Neural cell (in vitro differentiated cells): Measurements from ENCODE around the gene DPM2. TPM values are rescaled to one million over a fixed set of nuclear protein-coding genes. Genes with fewer than 3 reads are reported as not detected.

Experiments used
- H2AFZ ChIP-seq: fragments of 200-600, 300-800 bp; sonication (generic), shearing (Covaris generic); 2 replicates; pipeline ENCODE4 v1.6.0; 2014; ENCODE audit warnings: low read depth, mild to moderate bottlenecking, antibody characterized with exemption, low read length, moderate library complexity
- H3F3A ChIP-seq: fragments of 200-600 bp; shearing (Covaris generic); 2 replicates; pipeline ENCODE4 v1.6.1; 2016; ENCODE audit warnings: mild to moderate bottlenecking, moderate library complexity, mixed read lengths, antibody characterized with exemption, low read length; ENCODE audit not compliant: insufficient read depth, poor library complexity, severe bottlenecking
- H3K27ac ChIP-seq: fragments of 200-600, 300-800 bp; sonication (generic), shearing (Covaris generic); 2 replicates; pipeline ENCODE4 v1.5.1; 2014; ENCODE audit warnings: mild to moderate bottlenecking, low read length, moderate library complexity
- H3K27me3 ChIP-seq: fragments of 300-800, 200-600 bp; sonication (generic), shearing (Covaris generic); 2 replicates; pipeline ENCODE4 v1.6.0; 2014; ENCODE audit warnings: mild to moderate bottlenecking, low read depth, low read length, moderate library complexity; ENCODE audit not compliant: insufficient read depth
- H3K36me3 ChIP-seq: fragments of 300-800, 200-600 bp; sonication (generic), shearing (Covaris generic); 2 replicates; pipeline ENCODE4 v1.5.1; 2014; ENCODE audit warnings: mild to moderate bottlenecking, antibody characterized with exemption, low read length, moderate library complexity; ENCODE audit not compliant: insufficient read depth
- H3K4me2 ChIP-seq: fragments of 300-800, 200-600 bp; sonication (generic), shearing (Covaris generic); 2 replicates; pipeline ENCODE4 v1.6.0; 2014; ENCODE audit warnings: mild to moderate bottlenecking, low read length
- H3K4me3 ChIP-seq: fragments of 300-800, 200-600 bp; sonication (generic), shearing (Covaris generic); 2 replicates; pipeline ENCODE4 v1.5.1; 2014; ENCODE audit warnings: mild to moderate bottlenecking, low read length, moderate library complexity
- H3K79me2 ChIP-seq: fragments of 200-600 bp; shearing (Covaris generic); replicated peaks from 2 replicates; pipeline ENCODE4 v1.6.0; 2014; ENCODE audit warnings: mild to moderate bottlenecking, low read length, moderate library complexity; ENCODE audit not compliant: insufficient read depth
- H3K9ac ChIP-seq: fragments of 300-800, 200-600 bp; sonication (generic), shearing (Covaris generic); 2 replicates; pipeline ENCODE4 v1.6.1; 2016; ENCODE audit warnings: mild to moderate bottlenecking, low read length, mixed read lengths
- H3K9me2 ChIP-seq: fragments of 200-600 bp; shearing (Covaris generic); 2 replicates; pipeline ENCODE4 v1.6.1; 2016; ENCODE audit warnings: mild to moderate bottlenecking, low read length, mixed read lengths; ENCODE audit not compliant: insufficient read depth
- H3K9me3 ChIP-seq: fragments of 200-600, 300-800 bp; sonication (generic), shearing (Covaris generic); 2 replicates; pipeline ENCODE4 v1.6.1; 2016; ENCODE audit warnings: mild to moderate bottlenecking, mixed run types, low read length, moderate library complexity, mixed read lengths
- H4K20me1 ChIP-seq: fragments of 200-600 bp; shearing (Covaris generic); 2 replicates; pipeline ENCODE4 v1.6.1; 2016; ENCODE audit warnings: mild to moderate bottlenecking, mixed run types; ENCODE audit not compliant: insufficient read depth
- EP300 ChIP-seq: fragments of 450-650 bp; conservative IDR thresholded peaks from 2 replicates; pipeline ENCODE4 v1.6.1; 2014; ENCODE audit warnings: antibody characterized with exemption, mild to moderate bottlenecking, moderate library complexity; ENCODE audit not compliant: poor library complexity, severe bottlenecking
- EZH2 ChIP-seq: fragments of 200-600, 300-800 bp; shearing (Covaris generic), sonication (generic); IDR thresholded peaks from 2 replicates; pipeline ENCODE4 v1.6.1; 2014; ENCODE audit warnings: antibody characterized with exemption, low read length, borderline replicate concordance, mild to moderate bottlenecking; ENCODE audit not compliant: insufficient read depth, poor library complexity, severe bottlenecking
- MXI1 ChIP-seq: fragments of 450-650 bp; conservative IDR thresholded peaks from 2 replicates; pipeline ENCODE4 v1.6.1; 2014; ENCODE audit warnings: antibody characterized with exemption, mild to moderate bottlenecking; ENCODE audit not compliant: poor library complexity, severe bottlenecking
- POLR2AphosphoS5 ChIP-seq: IDR thresholded peaks from 2 replicates; pipeline ENCODE4 v1.6.1; 2012
- RAD21 ChIP-seq: fragments of 450-650 bp; conservative IDR thresholded peaks from 2 replicates; pipeline ENCODE4 v1.6.1; 2014; ENCODE audit warnings: antibody characterized with exemption, mild to moderate bottlenecking, moderate library complexity
- SMC3 ChIP-seq: fragments of 450-650 bp; conservative IDR thresholded peaks from 2 replicates; pipeline ENCODE4 v1.6.1; 2014; ENCODE audit warnings: antibody characterized with exemption, mild to moderate bottlenecking, moderate library complexity; ENCODE audit not compliant: poor library complexity
- TAF1 ChIP-seq: IDR thresholded peaks from 2 replicates; pipeline ENCODE4 v1.6.1; 2012; ENCODE audit warnings: low read depth
- polyA plus RNA-seq: library from polyadenylated mRNA; depleted of rRNA; stranded (reverse); fragments of >200 nt; gene quantifications from 2 replicates; pipeline ENCODE4 v1.2.3, GENCODE V29; 2014
- TF ChIP-seq, protein P1 (sequence below): fragments of 450-650 bp; IDR thresholded peaks from 2 replicates; pipeline ENCODE4 v1.5.1; 2014; ENCODE audit warnings: antibody characterized with exemption, mild to moderate bottlenecking, moderate library complexity; ENCODE audit not compliant: poor library complexity, severe bottlenecking
- TF ChIP-seq, protein P2 (sequence below): IDR thresholded peaks from 2 replicates; pipeline ENCODE4 v1.6.1; 2012; ENCODE audit warnings: borderline replicate concordance

DPM2 gene
- polyA plus RNA-seq, 1 donor from 2014 or later = 30.5 TPM

- H4K20me1 ChIP-seq = no peaks in the 10 kb centered on the region
- H3F3A ChIP-seq = no peaks in the 10 kb centered on the region
- no peak overlapping the region for H3K4me2 ChIP-seq
- peak overlapping the region; percentile 46 for H3K4me3 ChIP-seq
- peaks cover 50% of the 10 kb centered on the region for H3K27me3 ChIP-seq
- H2AFZ ChIP-seq = no peak overlapping the region
- TF ChIP-seq MXI1 = no peak
- TF ChIP-seq POLR2AphosphoS5 = no peak
- TF ChIP-seq, protein P1, sequence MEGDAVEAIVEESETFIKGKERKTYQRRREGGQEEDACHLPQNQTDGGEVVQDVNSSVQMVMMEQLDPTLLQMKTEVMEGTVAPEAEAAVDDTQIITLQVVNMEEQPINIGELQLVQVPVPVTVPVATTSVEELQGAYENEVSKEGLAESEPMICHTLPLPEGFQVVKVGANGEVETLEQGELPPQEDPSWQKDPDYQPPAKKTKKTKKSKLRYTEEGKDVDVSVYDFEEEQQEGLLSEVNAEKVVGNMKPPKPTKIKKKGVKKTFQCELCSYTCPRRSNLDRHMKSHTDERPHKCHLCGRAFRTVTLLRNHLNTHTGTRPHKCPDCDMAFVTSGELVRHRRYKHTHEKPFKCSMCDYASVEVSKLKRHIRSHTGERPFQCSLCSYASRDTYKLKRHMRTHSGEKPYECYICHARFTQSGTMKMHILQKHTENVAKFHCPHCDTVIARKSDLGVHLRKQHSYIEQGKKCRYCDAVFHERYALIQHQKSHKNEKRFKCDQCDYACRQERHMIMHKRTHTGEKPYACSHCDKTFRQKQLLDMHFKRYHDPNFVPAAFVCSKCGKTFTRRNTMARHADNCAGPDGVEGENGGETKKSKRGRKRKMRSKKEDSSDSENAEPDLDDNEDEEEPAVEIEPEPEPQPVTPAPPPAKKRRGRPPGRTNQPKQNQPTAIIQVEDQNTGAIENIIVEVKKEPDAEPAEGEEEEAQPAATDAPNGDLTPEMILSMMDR = no peak
- no peak for TF ChIP-seq SMC3
- no peak for TF ChIP-seq EZH2
- TF ChIP-seq EP300 = no peak
- no peak for TF ChIP-seq RAD21
- TF ChIP-seq, protein P2, sequence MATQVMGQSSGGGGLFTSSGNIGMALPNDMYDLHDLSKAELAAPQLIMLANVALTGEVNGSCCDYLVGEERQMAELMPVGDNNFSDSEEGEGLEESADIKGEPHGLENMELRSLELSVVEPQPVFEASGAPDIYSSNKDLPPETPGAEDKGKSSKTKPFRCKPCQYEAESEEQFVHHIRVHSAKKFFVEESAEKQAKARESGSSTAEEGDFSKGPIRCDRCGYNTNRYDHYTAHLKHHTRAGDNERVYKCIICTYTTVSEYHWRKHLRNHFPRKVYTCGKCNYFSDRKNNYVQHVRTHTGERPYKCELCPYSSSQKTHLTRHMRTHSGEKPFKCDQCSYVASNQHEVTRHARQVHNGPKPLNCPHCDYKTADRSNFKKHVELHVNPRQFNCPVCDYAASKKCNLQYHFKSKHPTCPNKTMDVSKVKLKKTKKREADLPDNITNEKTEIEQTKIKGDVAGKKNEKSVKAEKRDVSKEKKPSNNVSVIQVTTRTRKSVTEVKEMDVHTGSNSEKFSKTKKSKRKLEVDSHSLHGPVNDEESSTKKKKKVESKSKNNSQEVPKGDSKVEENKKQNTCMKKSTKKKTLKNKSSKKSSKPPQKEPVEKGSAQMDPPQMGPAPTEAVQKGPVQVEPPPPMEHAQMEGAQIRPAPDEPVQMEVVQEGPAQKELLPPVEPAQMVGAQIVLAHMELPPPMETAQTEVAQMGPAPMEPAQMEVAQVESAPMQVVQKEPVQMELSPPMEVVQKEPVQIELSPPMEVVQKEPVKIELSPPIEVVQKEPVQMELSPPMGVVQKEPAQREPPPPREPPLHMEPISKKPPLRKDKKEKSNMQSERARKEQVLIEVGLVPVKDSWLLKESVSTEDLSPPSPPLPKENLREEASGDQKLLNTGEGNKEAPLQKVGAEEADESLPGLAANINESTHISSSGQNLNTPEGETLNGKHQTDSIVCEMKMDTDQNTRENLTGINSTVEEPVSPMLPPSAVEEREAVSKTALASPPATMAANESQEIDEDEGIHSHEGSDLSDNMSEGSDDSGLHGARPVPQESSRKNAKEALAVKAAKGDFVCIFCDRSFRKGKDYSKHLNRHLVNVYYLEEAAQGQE = no peak
- TF ChIP-seq TAF1 = no peak
- H3K9me3 ChIP-seq = no peaks in the 10 kb centered on the region
- H3K9me2 ChIP-seq = no peaks in the 10 kb centered on the region
- H3K27ac ChIP-seq = no peak overlapping the region
- no peak overlapping the region for H3K9ac ChIP-seq
- no peaks in the 10 kb centered on the region for H3K36me3 ChIP-seq
- H3K79me2 ChIP-seq = no peaks in the 10 kb centered on the region
These were observed 10.3 kb downstream of the DPM2 start for GRCh38 chr9:127927201-127927987.

DNA sequence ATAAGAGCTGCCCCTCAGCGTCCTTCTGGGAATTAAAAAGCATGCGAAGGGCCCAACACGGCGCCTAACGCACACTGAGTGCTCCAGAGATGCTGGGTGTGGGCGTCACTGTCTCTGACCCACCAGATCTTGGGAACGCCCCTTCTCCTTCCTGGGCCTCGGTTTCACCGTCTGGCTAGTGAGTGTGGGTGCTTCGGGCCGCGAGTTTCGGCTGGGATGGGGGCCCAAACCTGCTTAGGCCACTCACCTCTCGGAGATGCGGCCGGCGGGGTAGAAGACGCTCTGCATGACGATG is 10.8 kb downstream of the DPM2 start:
- Histone ChIP-seq H3K36me3 (no peaks in the 10 kb centered on the region), H3K4me2 (no peak overlapping the region), H3K27ac (no peak overlapping the region), H3K9me3 (no peaks in the 10 kb centered on the region), H3K79me2 (no peaks in the 10 kb centered on the region), H3K4me3 (peak overlapping the region; percentile 46), H4K20me1 (no peaks in the 10 kb centered on the region), H3F3A (no peaks in the 10 kb centered on the region), H2AFZ (no peak overlapping the region), H3K9me2 (no peaks in the 10 kb centered on the region), H3K27me3 (peaks cover 50% of the 10 kb centered on the region), H3K9ac (no peak overlapping the region)
- TF ChIP-seq RAD21 (no peak), EP300 (no peak), POLR2AphosphoS5 (no peak), MXI1 (no peak), TAF1 (no peak), SMC3 (no peak), EZH2 (no peak)
- TF ChIP-seq, protein P1 = no peak
- TF ChIP-seq, protein P2 = no peak
